HCT116 (cell line): ENCODE data around the gene KLHL24.

Experiments
- EGR1 ChIP-seq: IDR thresholded peaks from 2 replicates; pipeline ENCODE4 v1.6.1; 2012; ENCODE audit warnings: low read depth
- ELF1 ChIP-seq: IDR thresholded peaks from 2 replicates; pipeline ENCODE4 v1.6.1; 2012; ENCODE audit warnings: low read depth, borderline replicate concordance
- EZH2 ChIP-seq: fragments of 200-600 bp; sonication (generic); IDR thresholded peaks from 2 replicates; pipeline ENCODE4 v1.6.1; 2017; ENCODE audit warnings: antibody characterized with exemption, mixed run types
- EZH2phosphoT487 ChIP-seq: fragments of 200-600 bp; IDR thresholded peaks from 2 replicates; pipeline ENCODE4 v1.6.1; 2018; ENCODE audit warnings: antibody characterized with exemption, borderline replicate concordance
- POLR2A ChIP-seq: IDR thresholded peaks from 2 replicates; pipeline ENCODE4 v1.7.0; 2011; ENCODE audit warnings: borderline replicate concordance; ENCODE audit not compliant: insufficient read depth, insufficient read length; ENCODE audit errors: extremely low read depth
- POLR2AphosphoS5 ChIP-seq: IDR thresholded peaks from 2 replicates; pipeline ENCODE4 v1.6.1; 2011; ENCODE audit warnings: mild to moderate bottlenecking, low read depth, low read length, moderate library complexity
- SIN3A ChIP-seq: IDR thresholded peaks from 2 replicates; pipeline ENCODE4 v1.6.1; 2012; ENCODE audit warnings: low read depth
- TCF7L2 ChIP-seq: IDR thresholded peaks from 2 replicates; pipeline ENCODE4 v1.7.0; 2011; ENCODE audit warnings: borderline replicate concordance, inconsistent platforms; ENCODE audit not compliant: insufficient read depth, insufficient read length; ENCODE audit errors: extremely low read depth
- ZNF274 ChIP-seq: fragments of 200-500 bp; sonication (Bioruptor generic); IDR thresholded peaks from 2 replicates; pipeline ENCODE4 v1.6.1; 2014; ENCODE audit warnings: mild to moderate bottlenecking, low read depth, low read length, inconsistent platforms
- TF ChIP-seq, protein P1 (sequence below), 3 experiments: fragments of 200-600 bp in 1 of 3; sonication (generic) in 1 of 3; IDR thresholded peaks in 2 of 3; conservative IDR thresholded peaks in 1 of 3; 2 replicates each; pipeline ENCODE4 v1.5.1; 2012 to 2017; ENCODE audit warnings: low read depth in 2 of 3, low read length in 2 of 3, antibody characterized with exemption in 1 of 3, borderline replicate concordance in 1 of 3, control low read depth in 1 of 3, mild to moderate bottlenecking in 1 of 3, mixed read lengths in 1 of 3, mixed run types in 1 of 3, moderate library complexity in 1 of 3; ENCODE audit not compliant: insufficient read depth in 1 of 3
- TF ChIP-seq, protein P2 (sequence below): IDR thresholded peaks from 2 replicates; pipeline ENCODE4 v1.6.1; 2012
- TF ChIP-seq, protein P3 (sequence below): IDR thresholded peaks from 2 replicates; pipeline ENCODE4 v1.6.1; 2012

GRCh38 chr3:183613366-183614285, 21.8 kb upstream of the KLHL24 start:
- TF ChIP-seq EZH2 (no peak), POLR2AphosphoS5 (no peak), SIN3A (no peak), EGR1 (no peak), POLR2A (no peak), ELF1 (no peak), EZH2phosphoT487 (no peak), ZNF274 (no peak), TCF7L2 (no peak)
- TF ChIP-seq, protein P1, sequence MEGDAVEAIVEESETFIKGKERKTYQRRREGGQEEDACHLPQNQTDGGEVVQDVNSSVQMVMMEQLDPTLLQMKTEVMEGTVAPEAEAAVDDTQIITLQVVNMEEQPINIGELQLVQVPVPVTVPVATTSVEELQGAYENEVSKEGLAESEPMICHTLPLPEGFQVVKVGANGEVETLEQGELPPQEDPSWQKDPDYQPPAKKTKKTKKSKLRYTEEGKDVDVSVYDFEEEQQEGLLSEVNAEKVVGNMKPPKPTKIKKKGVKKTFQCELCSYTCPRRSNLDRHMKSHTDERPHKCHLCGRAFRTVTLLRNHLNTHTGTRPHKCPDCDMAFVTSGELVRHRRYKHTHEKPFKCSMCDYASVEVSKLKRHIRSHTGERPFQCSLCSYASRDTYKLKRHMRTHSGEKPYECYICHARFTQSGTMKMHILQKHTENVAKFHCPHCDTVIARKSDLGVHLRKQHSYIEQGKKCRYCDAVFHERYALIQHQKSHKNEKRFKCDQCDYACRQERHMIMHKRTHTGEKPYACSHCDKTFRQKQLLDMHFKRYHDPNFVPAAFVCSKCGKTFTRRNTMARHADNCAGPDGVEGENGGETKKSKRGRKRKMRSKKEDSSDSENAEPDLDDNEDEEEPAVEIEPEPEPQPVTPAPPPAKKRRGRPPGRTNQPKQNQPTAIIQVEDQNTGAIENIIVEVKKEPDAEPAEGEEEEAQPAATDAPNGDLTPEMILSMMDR (IDR thresholded peaks at IDR 0.05 in 2 of 3, conservative IDR thresholded peaks at IDR 0.05 in 1 of 3; ENCODE audit: borderline replicate concordance in 1 of 3, insufficient read depth in 1 of 3, low read depth in 2 of 3, low read length in 2 of 3), result no peak
- TF ChIP-seq, protein P2, sequence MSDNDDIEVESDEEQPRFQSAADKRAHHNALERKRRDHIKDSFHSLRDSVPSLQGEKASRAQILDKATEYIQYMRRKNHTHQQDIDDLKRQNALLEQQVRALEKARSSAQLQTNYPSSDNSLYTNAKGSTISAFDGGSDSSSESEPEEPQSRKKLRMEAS, result no peak
- TF ChIP-seq, protein P3, sequence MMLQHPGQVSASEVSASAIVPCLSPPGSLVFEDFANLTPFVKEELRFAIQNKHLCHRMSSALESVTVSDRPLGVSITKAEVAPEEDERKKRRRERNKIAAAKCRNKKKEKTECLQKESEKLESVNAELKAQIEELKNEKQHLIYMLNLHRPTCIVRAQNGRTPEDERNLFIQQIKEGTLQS, result no peak
